AG09319 (cell line): ENCODE results near the gene EFL1.
"Not testable (repeated sequence)": the region's sequence is repeated elsewhere in the genome, so short reads cannot be mapped to it uniquely, and the experiment has no call there.

Source experiments
- DNase-seq: peaks from one replicate; pipeline ENCODE4 v3.0.0-alpha.2; 2010; ENCODE audit warnings: low read depth; ENCODE audit errors: extremely low read depth
- CTCF ChIP-seq: IDR thresholded peaks from 2 replicates; pipeline ENCODE4 v1.5.1; 2011; ENCODE audit warnings: low read depth, mild to moderate bottlenecking, inconsistent platforms, low read length, moderate library complexity

The EFL1 gene

GRCh38 chr15:82303956-82304777 is 41.6 kb upstream of the EFL1 start:
- no peak for DNase-seq
- no peak for TF ChIP-seq CTCF

GRCh38 chr15:82301296-82302016 is 38.9 kb upstream of the EFL1 start:
- TF ChIP-seq CTCF = no peak

GRCh38 chr15:82300883-82301282 is 38.3 kb upstream of the EFL1 start:
- DNase-seq = no peak
- no peak for TF ChIP-seq CTCF

More at GRCh38 chr15:82301296-82302016, 38.9 kb upstream of the EFL1 start:
- no peak for DNase-seq

- not testable (repeated sequence) for DNase-seq
These were observed 37.8 kb upstream of the EFL1 start for GRCh38 chr15:82300326-82300725.

GRCh38 chr15:82299511-82299914 is 37.0 kb upstream of the EFL1 start:
- DNase-seq = not testable (repeated sequence)

- no peak for DNase-seq
- no peak for TF ChIP-seq CTCF
These were observed 36.0 kb upstream of the EFL1 start for GRCh38 chr15:82298520-82298919.

- DNase-seq = no peak
- no peak for TF ChIP-seq CTCF
These were observed 35.5 kb upstream of the EFL1 start for GRCh38 chr15:82298032-82298431.

- TF ChIP-seq CTCF = no peak
- DNase-seq = no peak
These were observed 35.0 kb upstream of the EFL1 start for GRCh38 chr15:82297546-82297945.
